ENCODE data around the gene UQCRH. TPM values are rescaled to one million over a fixed set of nuclear protein-coding genes. Genes with fewer than 3 reads are reported as not detected.
"Not testable (repeated sequence)": the region's sequence is repeated elsewhere in the genome, so short reads cannot be mapped to it uniquely, and the experiment has no call there.

The UQCRH gene
- total RNA-seq, 2 experiments from 2014 or later, result 266 to 274 TPM

DNA sequence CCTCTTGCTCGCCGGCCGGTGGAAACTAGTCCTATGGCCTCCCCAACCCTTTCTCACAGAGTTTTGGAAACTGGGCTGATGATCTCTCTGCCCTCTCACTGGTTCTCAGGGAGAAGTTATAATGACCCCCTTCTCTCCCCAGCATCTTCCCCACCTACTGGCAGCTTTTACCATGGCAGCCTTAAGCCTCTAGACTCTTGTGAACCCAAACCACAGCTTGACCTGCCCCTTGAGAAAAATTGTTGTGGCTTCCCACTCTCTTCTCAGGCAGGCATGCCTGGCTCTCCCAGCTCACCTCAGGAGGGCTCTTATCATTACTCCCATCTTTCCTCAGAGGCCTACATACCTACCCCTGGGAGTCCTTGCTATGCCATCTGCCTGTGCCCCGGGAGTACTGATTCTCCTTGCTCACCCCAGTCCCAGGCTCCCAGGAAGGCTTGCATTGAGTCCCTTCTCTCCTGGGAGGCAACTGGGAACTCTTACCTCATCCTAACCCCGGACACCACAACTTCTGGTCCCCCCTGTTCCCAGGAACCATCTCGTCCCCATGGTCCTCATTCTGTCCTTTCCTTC, 38.7 kb downstream of the UQCRH start:
- H3K27ac Mint-ChIP-seq, result peak overlapping the region; percentile 95
- peaks cover 44% of the 10 kb centered on the region for H3K4me1 Mint-ChIP-seq
- H3K27me3 Mint-ChIP-seq, result no peaks in the 10 kb centered on the region
- peak; percentile 28 for DNase-seq
- ChIA-PET POLR2A (interaction anchor here (0.7 to 3.9 kb wide), 2 partner anchors 23 to 38 kb away, joined by 3 to 41 read pairs; partner anchors contain the start of genes LRRC41 and UQCRH), CTCF (interaction anchor here (0.7 to 1.7 kb wide), 4 partner anchors 8 to 97 kb away, joined by 3 to 6 read pairs (median 4); no protein-coding TSS in a partner anchor)
- H3K9me3 Mint-ChIP-seq, result no peaks in the 10 kb centered on the region
- peaks cover 32% of the 10 kb centered on the region for H3K36me3 Mint-ChIP-seq (ENCODE audit: low read depth)
- H3K4me3 Mint-ChIP-seq, result peak overlapping the region; percentile 98

DNA sequence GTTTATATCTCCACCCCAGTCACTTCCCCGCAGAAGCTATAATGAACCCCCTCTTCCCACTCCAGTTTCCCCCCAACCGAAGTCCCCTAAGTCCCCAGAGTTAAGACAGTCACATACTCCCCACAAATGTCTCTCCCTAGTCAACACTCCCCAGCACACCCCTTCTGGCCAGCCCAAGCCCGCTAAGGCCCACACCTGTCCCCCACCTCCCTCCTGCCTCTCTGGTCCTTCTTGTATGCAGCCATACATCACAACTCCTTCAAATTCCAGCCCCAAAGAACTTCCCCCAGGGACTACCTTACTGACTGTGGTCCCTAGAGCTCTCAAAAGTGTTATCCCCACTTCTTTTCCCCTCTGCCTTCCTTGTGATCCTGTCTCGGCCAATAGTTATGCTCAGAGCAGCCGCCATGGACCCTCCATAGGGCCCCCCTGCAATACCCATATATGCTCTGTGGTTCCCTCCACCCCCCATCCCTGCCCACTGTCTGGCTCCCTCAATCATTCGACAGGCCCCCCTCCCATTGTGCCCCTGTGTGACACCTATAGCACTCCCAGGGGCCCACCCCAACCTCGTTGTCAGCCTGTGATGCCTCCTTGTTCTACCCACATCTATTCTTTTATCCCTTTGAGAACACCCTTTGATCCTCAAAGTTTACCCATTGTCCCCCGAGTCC, 39.3 kb downstream of the UQCRH start:
- Mint-ChIP-seq H3K27ac (peak overlapping the region; percentile 95), H3K27me3 (no peaks in the 10 kb centered on the region), H3K9me3 (no peaks in the 10 kb centered on the region), H3K4me3 (peak overlapping the region; percentile 98), H3K4me1 (peaks cover 48% of the 10 kb centered on the region), H3K36me3 (ENCODE audit: low read depth) (peaks cover 38% of the 10 kb centered on the region)
- CTCF ChIA-PET, result interaction anchor here (1.0 to 1.7 kb wide), 3 partner anchors 8 to 98 kb away, joined by 3 to 6 read pairs (median 4); no protein-coding TSS in a partner anchor
- DNase-seq, result no peak
- POLR2A ChIA-PET, result interaction anchor here (1.1 to 3.9 kb wide), 2 partner anchors 39 to 44 kb away, joined by 3 to 41 read pairs; partner anchors contain the start of genes LRRC41 and UQCRH

GRCh38 chr1:46343351-46343695, 39.8 kb downstream of the UQCRH start:
- CTCF ChIA-PET, result interaction anchor here (6.0 kb wide), 1 partner anchor 99 kb away, joined by 46 read pairs; no protein-coding TSS in a partner anchor
- H3K9me3 Mint-ChIP-seq, result no peaks in the 10 kb centered on the region
- POLR2A ChIA-PET, result interaction anchor here (1.1 kb wide), 1 partner anchor 45 kb away, joined by 3 read pairs; no protein-coding TSS in a partner anchor
- no peak overlapping the region for H3K27ac Mint-ChIP-seq
- H3K36me3 Mint-ChIP-seq (ENCODE audit: low read depth), result peaks cover 43% of the 10 kb centered on the region
- H3K27me3 Mint-ChIP-seq, result no peaks in the 10 kb centered on the region
- peaks cover 53% of the 10 kb centered on the region for H3K4me1 Mint-ChIP-seq
- no peak for DNase-seq
- H3K4me3 Mint-ChIP-seq, result no peak overlapping the region

- no peak overlapping the region for H3K27ac Mint-ChIP-seq
- H3K4me1 Mint-ChIP-seq, result peaks cover 51% of the 10 kb centered on the region
- CTCF ChIA-PET, result interaction anchor here (0.6 to 6.0 kb wide), 3 partner anchors 12 to 99 kb away, joined by 3 to 46 read pairs (median 3); no protein-coding TSS in a partner anchor
- H3K9me3 Mint-ChIP-seq, result no peaks in the 10 kb centered on the region
- POLR2A ChIA-PET, result interaction anchor here (0.6 to 1.1 kb wide), 2 partner anchors 45 to 263 kb away, joined by 3 read pairs; no protein-coding TSS in a partner anchor
- DNase-seq, result no peak
- H3K27me3 Mint-ChIP-seq, result no peaks in the 10 kb centered on the region
- H3K36me3 Mint-ChIP-seq (ENCODE audit: low read depth), result peaks cover 43% of the 10 kb centered on the region
- no peak overlapping the region for H3K4me3 Mint-ChIP-seq
These were observed 40.2 kb downstream of the UQCRH start for GRCh38 chr1:46343705-46344104.

- Mint-ChIP-seq H3K36me3 (ENCODE audit: low read depth) (peaks cover 45% of the 10 kb centered on the region), H3K27me3 (no peaks in the 10 kb centered on the region), H3K4me3 (no peak overlapping the region), H3K9me3 (no peaks in the 10 kb centered on the region), H3K4me1 (peaks cover 46% of the 10 kb centered on the region), H3K27ac (no peak overlapping the region)
- ChIA-PET CTCF (interaction anchor here (0.6 to 6.0 kb wide), 3 partner anchors 11 to 100 kb away, joined by 3 to 46 read pairs (median 3); no protein-coding TSS in a partner anchor), POLR2A (interaction anchor here (0.6 to 1.8 kb wide), 2 partner anchors 98 to 262 kb away, joined by 3 to 5 read pairs; partner anchors contain the start of gene RAD54L)
- no peak for DNase-seq
These were observed 41.0 kb downstream of the UQCRH start for GRCh38 chr1:46344481-46344880.

DNA sequence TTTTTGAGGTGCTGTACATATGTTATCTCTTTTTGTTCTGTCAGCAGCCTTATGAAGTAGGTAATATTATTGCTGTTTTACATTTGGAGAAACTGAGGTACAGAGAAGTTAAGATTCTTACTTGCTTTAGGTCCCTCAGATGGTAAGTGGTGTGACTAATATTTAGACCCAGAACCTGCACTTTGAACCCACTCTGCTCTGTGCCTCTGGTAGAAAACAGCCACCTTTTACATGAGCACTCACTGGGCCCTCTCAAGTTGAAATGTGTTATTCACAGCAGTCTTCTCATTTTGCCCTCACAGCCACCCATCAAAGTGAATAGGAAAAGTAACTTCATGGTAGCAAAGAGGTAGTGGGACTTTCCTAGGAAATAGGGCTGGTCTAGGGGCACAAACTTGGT, 41.8 kb downstream of the UQCRH start:
- DNase-seq, result no peak
- CTCF ChIA-PET, result interaction anchor here (0.7 to 6.0 kb wide), 5 partner anchors 12 to 122 kb away, joined by 3 to 46 read pairs (median 4); partner anchors contain the start of gene RAD54L
- no peaks in the 10 kb centered on the region for H3K27me3 Mint-ChIP-seq
- H3K9me3 Mint-ChIP-seq, result no peaks in the 10 kb centered on the region
- no peak overlapping the region for H3K27ac Mint-ChIP-seq
- H3K4me1 Mint-ChIP-seq, result peaks cover 42% of the 10 kb centered on the region
- peaks cover 51% of the 10 kb centered on the region for H3K36me3 Mint-ChIP-seq (ENCODE audit: low read depth)
- POLR2A ChIA-PET, result interaction anchor here (1.8 kb wide), 1 partner anchor 98 kb away, joined by 5 read pairs; the partner anchor contains the start of gene RAD54L
- no peak overlapping the region for H3K4me3 Mint-ChIP-seq

DNA sequence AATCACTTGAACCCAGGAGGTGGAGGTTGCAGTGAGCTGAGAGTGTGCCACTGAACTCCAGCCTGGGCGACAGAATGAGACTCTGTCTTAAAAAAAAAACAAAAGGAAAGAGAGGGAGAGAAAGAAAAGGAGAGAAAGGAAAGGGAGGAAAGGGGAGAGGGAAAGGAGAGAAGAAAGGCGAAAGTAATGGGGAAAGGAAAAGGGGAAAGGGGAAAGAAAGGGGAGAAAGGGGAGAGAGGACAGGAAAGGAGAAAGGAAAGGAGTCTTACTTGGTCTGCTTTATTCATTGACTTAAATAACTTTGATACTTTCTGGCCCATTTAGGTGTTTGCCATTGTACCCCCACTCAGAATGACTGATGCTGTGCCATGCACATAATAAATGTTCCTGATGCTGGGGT, 48.9 kb downstream of the UQCRH start:
- POLR2A ChIA-PET, result no interaction called here

GRCh38 chr1:46355920-46356319, 52.4 kb downstream of the UQCRH start:
- CTCF ChIA-PET, result interaction anchor here (0.8 to 1.3 kb wide), 2 partner anchors 8 to 12 kb away, joined by 3 to 4 read pairs; no protein-coding TSS in a partner anchor
- H3K4me1 Mint-ChIP-seq, H3K27ac Mint-ChIP-seq, POLR2A ChIA-PET, DNase-seq, H3K27me3 Mint-ChIP-seq, H3K4me3 Mint-ChIP-seq, H3K9me3 Mint-ChIP-seq: not testable (repeated sequence)
- peaks cover 44% of the 10 kb centered on the region for H3K36me3 Mint-ChIP-seq (ENCODE audit: low read depth)

More for the DNA sequence above, 48.9 kb downstream of the UQCRH start:
- H3K27me3 Mint-ChIP-seq, result no peaks in the 10 kb centered on the region
- H3K4me3 Mint-ChIP-seq, result no peak overlapping the region
- no peak overlapping the region for H3K27ac Mint-ChIP-seq
- no peak for DNase-seq
- peaks cover 8% of the 10 kb centered on the region for H3K4me1 Mint-ChIP-seq
- H3K9me3 Mint-ChIP-seq, result no peaks in the 10 kb centered on the region
- CTCF ChIA-PET, result interaction anchor here (0.7 to 1.7 kb wide), 2 partner anchors 18 to 331 kb away, joined by 3 to 4 read pairs; no protein-coding TSS in a partner anchor
- peaks cover 52% of the 10 kb centered on the region for H3K36me3 Mint-ChIP-seq (ENCODE audit: low read depth)

DNA sequence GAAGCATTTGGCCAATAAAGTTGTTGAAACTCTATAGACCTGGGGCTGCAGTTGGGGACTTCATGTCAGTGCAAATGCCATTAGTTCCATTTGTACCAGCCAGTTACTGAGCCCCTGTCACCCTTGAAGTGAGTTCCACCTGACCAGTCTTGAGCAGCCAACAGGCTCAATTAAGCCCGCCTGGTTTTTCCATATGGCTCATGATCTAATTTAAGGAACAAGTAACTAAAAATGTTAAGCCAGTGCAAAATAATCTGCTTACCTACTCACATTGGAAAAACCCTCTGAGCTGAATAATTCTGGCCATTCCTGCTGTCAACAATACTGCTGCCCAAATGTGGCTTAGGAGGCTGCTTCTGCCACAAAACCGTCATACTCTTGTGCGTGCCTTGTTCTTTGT, 58.7 kb downstream of the UQCRH start:
- ChIA-PET POLR2A (no interaction called here), CTCF (interaction anchor here (0.6 to 1.9 kb wide), 4 partner anchors 12 to 107 kb away, joined by 3 to 6 read pairs (median 4); no protein-coding TSS in a partner anchor)
- no peak for DNase-seq
- H3K4me1 Mint-ChIP-seq, result no peaks in the 10 kb centered on the region
- no peaks in the 10 kb centered on the region for H3K27me3 Mint-ChIP-seq
- H3K4me3 Mint-ChIP-seq, result no peak overlapping the region
- H3K27ac Mint-ChIP-seq, result no peak overlapping the region
- no peaks in the 10 kb centered on the region for H3K9me3 Mint-ChIP-seq
- peaks cover 39% of the 10 kb centered on the region for H3K36me3 Mint-ChIP-seq (ENCODE audit: low read depth)

- CTCF ChIA-PET, result no interaction called here
- Mint-ChIP-seq H3K27ac (no peak overlapping the region), H3K4me1 (no peaks in the 10 kb centered on the region), H3K9me3 (no peaks in the 10 kb centered on the region), H3K27me3 (no peaks in the 10 kb centered on the region), H3K36me3 (ENCODE audit: low read depth) (peaks cover 40% of the 10 kb centered on the region), H3K4me3 (no peak overlapping the region)
- POLR2A ChIA-PET, result no interaction called here
- DNase-seq, result no peak
These were observed 59.6 kb downstream of the UQCRH start for GRCh38 chr1:46363121-46363520.

GRCh38 chr1:46364612-46365011, 61.1 kb downstream of the UQCRH start:
- CTCF ChIA-PET, result interaction anchor here (1.3 kb wide), 1 partner anchor 24 kb away, joined by 3 read pairs; the partner anchor contains the start of gene NSUN4
- Mint-ChIP-seq H3K4me3 (no peak overlapping the region), H3K9me3 (no peaks in the 10 kb centered on the region), H3K36me3 (ENCODE audit: low read depth) (peaks cover 37% of the 10 kb centered on the region), H3K27ac (no peak overlapping the region), H3K4me1 (no peaks in the 10 kb centered on the region), H3K27me3 (no peaks in the 10 kb centered on the region)
- POLR2A ChIA-PET, result no interaction called here
- DNase-seq, result no peak

DNA sequence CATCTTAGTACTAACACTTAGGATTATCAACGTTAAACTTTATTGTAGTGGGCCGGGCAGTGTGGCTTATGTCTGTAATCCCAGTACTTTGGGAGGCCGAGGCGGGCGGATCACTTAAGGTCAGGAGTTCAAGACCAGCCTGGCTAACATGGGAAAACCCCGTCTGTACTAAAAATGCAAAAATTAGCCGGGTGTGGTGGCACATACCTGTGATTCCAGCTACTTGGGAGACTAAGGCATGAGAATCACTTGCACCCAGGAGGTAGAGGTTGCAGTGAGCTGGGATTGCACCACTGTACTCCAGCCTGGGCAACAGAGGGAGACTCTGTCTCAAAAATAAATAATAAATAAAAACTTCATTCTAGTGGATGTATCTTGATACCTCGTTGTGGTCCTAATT, 62.3 kb downstream of the UQCRH start:
- H3K4me3 Mint-ChIP-seq, POLR2A ChIA-PET, H3K4me1 Mint-ChIP-seq, H3K27me3 Mint-ChIP-seq, H3K27ac Mint-ChIP-seq, H3K9me3 Mint-ChIP-seq, DNase-seq, CTCF ChIA-PET: not testable (repeated sequence)
- H3K36me3 Mint-ChIP-seq (ENCODE audit: low read depth), result peaks cover 39% of the 10 kb centered on the region
